GM18511 (cell line): ENCODE measurements around the gene HMCN1.
A peak's percentile ranks its signal among the peaks of the same experiment; 100 is the strongest.
"Not testable (repeated sequence)": the region's sequence is repeated elsewhere in the genome, so short reads cannot be mapped to it uniquely, and the experiment has no call there.

Source experiments
- ATAC-seq: cut with Tn5 transposase; IDR thresholded peaks from one replicate; pipeline ENCODE4 v1.9.1; 2021; ENCODE audit warnings: mild to moderate bottlenecking, moderate library complexity; ENCODE audit not compliant: unreplicated experiment

Gene HMCN1

DNA sequence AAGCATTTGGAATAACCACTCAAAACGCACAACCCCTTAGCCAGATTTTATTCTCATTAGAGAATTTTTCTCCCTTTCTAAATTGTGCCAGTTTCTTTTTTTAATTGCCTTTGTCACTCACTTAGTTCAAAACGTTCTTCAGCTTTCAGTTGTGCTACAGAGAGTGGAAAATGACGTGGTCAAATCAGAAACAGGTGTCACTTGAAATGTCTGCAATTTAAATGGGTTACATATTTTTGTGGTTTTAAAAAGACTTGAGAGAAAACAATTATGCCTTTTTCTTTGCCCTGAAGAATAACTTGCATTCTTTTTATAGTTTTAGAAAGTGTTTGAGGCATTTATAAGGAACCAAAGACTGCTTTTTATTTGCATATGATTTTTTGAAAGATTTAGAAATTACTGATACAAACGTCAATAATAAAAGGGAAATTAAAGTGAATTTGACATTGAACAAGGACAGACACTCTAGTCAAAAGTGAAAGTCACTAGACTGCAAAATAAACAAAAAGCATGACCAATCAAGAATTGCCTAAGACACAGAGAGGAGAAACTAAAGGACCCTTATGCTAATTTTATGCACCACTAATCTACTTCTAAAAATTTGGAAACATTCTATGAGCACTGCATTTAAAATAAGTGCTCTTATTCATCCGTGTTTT, 449.9 kb downstream of the HMCN1 start:
- ATAC-seq, result peak; percentile 73

DNA sequence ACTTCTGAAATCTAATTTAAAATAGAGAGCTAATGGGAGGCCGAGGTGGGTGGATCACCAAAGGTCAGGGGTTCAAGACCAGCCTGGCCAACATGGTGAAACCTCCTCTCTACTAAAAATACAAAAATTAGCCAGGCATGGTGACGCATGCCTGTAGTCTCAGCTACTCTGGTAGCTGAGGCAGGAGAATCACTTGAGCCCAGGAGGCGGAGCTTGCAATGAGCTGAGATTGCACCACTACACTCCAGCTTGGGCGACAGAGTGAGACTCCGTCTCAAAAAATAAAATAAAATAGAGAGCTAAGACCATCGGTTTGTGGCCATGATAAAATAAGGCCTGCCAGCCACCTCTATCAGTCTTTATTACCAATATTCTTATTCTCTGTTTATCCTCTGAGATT, 452.1 kb downstream of the HMCN1 start:
- not testable (repeated sequence) for ATAC-seq

DNA sequence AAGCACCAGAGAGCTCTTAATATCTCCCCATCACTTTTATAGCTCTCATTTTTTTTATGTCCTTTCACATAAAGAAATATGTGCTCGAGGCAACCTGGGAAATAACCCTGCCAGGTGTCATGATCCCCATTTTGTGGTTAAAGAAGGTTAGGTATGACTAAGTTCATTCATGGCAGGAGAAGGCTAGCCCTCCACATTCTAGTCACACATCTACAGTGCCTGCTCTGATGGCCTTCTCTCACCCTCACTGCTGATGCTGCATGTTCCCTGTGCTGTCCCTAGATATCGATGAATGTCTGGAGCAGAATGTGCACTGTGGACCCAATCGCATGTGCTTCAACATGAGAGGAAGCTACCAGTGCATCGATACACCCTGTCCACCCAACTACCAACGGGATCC, 453.4 kb downstream of the HMCN1 start:
- ATAC-seq, result peak; percentile 64

DNA sequence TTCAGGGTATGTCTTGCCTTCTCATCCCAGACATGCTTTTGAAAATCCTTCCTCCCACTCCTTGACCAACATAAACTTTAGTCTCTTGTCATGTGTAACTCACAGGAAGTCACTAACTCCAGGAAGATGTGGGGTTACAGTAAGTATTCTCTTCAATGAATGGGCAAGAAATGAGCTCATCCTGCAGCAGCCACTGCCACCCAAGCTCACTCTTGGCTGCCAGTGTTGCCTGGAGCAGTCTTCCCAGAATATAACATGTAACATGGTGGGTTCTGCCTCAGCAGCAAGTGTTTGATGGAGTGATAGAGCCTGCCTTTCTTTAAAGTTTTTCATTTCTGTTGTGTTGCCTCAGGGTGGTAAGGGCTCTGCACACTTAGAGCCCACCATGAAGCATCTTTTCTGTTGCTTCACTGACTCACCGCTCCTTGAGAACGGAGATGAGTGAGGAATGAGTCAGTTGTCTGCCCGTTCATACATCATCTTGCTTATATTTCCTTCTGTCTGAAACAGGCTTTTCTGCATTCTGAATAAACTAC, 453.9 kb downstream of the HMCN1 start:
- ATAC-seq, result peak; percentile 27

DNA sequence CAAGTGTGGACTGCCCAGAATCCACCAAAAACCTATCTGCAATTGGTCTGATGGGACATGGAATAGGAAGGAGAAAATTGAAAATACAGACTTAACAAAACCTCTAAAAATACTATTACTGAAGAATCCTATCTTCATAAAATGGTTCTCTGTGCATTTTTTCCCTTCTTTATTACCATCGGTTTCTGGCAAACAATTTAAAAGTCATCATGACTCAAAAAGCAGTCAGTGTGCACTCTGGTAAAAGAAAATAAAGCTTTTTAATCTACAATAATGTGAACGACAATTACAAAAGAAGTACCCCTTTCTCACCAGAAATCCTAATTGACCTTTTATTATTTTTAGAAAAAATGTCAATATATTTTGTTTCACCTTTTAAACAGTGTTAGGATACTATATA, 454.5 kb downstream of the HMCN1 start:
- ATAC-seq, result no peak

DNA sequence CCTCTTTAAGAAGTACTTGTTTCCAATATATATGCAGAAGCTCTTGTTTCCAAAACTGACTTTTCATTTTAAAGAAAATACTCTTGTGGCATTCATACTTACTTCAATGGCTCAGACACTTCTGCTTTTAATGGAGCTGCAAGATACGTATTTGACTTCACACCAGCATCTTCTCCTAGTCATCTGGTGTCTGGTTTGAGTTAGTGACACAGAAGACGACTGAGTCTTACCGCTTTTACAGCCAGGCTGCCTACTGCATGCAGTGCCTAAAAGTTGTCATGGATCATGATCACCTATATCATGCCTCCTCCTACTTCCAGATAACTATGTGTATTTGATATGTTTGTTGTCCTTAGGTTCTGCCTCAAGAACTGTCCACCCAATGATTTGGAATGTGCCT, 455.0 kb downstream of the HMCN1 start:
- ATAC-seq, result no peak

DNA sequence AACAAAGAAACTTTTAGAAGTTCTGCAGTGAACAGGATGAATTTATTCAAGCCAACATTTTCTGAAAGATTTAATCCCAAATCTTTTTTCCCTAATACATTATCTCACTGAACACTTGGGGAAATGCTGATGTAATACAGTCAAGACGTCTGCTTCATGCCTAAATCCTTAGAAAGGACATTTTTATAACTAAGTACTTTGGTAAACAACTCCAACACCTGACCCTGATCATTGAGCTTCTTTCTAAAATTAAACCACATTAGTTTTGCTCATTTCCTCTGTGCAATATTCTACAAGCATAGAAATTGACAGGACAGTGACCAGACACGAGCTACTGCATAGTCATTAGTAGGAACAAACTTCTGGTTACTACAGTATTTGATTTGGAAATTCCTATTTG, 457.3 kb downstream of the HMCN1 start:
- no peak for ATAC-seq

DNA sequence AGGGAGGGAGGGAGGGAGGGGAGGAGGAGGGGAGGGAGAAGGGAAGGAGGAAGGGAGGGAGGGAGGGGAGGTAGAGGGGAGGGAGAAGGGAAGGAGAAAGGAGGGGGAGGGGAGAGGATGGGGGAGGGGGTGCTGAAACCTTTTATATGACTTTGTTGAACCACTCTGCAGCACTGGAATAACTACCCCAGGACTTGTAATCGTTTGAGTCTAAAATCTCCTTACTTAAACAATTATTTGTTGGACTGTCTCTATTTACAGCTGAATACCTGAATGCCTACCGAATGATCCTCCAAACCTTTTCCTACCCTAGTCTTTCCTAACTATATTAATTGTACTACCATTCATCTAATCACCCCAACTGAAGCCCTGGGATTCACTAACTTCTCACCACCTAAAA, 459.0 kb downstream of the HMCN1 start:
- ATAC-seq, result no peak

DNA sequence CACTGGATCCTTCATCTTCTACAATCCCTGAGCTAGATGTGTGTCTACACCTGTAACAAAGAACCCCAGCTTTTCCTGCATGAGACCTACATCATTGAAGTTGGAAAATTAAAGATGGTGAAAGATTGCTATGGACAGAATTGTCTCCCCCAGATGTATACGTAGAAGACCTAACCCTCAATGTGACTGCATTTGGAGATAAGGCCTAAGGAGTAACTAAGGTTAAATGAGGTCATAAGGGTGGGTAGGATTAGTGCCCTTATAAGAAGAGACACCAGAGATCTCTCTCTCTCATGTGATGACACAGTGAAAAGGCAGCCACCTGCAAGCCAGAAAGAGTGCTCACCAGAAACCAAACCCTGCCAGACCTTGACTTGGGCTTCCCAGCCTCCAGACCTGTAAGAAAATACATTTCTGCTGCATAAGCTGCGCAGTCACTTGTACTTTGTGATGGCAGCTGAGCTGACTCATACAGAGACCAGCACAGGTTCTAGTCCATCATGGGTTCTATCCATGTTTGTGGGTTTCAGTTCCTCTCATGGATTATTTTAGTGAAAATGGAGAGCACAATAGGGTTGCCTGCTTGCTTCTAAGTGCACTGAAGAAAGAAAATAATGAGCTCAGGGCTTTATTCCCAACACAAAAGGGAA, 460.0 kb downstream of the HMCN1 start:
- peak; percentile 93 for ATAC-seq

DNA sequence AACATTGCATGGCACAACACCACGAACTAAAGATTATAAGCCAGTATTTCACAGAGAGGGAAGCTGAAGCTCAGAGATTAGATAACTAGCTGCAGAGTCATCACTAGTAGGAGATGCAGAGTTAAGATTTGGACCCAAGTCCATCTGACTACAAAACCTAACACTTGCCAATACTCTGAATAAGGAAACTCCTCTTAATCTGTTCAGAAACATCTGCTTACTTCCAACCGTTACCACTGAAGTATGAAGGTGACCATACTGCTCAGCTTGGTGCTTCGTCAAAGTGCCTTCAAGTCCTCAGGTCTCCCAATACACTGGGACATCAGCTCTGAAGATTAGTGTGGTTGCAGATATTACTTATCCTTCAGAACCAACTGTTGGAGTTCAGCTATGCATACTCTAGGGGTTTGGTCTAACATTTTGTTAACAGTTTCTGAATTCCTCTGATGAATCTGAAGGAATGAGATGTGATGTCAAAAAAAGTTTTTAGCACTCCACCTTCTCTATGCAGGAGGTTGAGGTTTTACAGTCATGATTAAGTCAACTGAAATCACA, 461.3 kb downstream of the HMCN1 start:
- no peak for ATAC-seq

DNA sequence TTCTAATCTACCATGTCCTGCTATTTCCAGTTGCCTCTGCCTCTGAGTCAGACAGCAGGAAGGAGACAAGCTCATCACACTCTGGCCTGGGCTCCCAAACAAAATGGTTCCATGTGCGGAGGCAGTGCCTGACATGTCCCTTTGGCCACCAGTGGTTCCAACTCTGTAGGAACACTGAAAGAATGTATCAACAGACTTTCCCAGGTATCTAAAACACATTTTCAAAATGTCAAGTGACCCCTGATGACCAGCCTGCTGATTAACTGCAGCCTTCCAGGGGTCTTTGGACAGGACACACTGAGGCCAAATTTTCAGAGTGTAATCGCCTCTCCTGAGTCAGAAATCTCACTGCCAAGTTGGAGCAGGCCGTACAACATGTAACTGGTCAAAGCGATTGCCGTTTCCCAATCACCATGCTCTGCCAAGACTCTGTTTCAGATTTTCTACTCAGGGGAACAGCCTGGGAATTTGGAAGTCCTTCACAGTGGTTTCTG, 468.1 kb downstream of the HMCN1 start:
- ATAC-seq, result no peak

DNA sequence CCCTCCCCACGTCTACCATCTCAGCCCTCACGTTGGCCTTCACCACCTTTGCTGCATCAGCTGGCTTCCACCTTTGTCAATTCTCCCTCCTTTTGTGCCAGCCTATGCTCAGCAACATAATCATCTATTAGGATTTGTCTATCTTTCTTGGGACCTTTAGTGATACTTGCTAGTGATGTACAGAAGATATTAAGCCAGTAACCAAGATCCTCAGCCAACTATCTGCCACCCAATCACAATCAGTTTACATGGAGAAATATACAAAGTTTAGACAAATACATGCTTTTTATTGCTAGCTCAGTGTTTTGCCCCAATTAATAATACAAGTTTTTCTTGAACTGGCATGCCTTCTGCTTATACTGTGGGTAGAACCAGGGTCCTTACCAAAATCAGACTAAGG, 468.6 kb downstream of the HMCN1 start:
- ATAC-seq, result no peak

DNA sequence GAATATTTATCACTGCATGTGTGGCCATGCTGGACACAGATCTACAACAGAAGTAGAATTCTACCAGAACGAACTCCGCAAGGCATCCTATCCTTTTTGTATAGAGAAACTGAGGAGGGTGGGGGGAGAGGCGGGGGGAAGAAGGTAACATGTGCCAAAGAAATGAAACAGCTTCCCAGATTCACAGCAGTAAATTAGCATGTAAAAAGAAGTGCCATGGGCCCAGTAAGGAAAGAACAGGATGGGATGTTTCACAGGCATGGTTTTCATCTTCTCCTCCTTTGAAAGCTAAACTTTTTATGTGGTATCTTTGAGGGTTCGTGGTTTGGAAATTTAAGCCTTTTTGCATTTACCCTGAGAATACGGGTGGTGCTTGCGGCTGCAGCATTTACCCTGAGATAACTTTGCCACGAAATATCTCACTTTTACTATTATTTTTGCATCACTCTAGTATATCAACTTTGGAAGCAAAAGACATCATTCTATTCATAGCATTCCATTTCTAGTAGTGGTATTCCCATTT, 471.9 kb downstream of the HMCN1 start:
- ATAC-seq, result no peak

DNA sequence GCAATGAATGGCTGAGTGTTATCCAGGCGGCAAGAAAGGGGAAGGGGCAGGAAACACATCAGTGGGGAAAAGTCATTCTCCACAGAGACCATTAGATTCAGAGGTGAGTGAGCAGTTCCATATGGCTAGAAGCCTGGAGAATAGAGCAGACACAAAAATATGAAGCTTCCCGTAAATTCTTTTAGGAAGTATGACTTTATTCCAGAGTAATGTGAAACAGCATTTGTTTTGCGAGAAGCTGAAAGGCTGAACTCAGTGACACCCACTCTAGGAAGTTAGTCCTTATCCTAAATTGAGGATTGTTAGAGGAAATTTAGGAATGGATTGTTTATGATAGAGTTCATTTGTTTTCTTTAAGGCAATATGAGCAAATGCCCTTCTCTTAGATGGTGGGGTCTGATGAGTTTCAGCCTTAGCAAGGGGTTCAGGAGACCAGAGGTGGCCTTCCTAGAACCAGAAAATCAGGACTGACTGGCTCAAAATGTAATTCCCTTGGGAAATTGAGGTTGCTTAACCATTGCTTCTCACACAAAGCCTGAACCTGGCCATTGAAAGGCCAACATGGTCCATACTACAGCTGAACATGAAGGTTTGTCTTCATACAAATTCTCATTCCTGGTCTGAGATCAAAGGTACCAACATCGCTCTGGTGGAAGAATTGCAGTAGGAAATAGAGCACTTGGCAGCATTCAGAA, 473.3 kb downstream of the HMCN1 start:
- ATAC-seq, result no peak

DNA sequence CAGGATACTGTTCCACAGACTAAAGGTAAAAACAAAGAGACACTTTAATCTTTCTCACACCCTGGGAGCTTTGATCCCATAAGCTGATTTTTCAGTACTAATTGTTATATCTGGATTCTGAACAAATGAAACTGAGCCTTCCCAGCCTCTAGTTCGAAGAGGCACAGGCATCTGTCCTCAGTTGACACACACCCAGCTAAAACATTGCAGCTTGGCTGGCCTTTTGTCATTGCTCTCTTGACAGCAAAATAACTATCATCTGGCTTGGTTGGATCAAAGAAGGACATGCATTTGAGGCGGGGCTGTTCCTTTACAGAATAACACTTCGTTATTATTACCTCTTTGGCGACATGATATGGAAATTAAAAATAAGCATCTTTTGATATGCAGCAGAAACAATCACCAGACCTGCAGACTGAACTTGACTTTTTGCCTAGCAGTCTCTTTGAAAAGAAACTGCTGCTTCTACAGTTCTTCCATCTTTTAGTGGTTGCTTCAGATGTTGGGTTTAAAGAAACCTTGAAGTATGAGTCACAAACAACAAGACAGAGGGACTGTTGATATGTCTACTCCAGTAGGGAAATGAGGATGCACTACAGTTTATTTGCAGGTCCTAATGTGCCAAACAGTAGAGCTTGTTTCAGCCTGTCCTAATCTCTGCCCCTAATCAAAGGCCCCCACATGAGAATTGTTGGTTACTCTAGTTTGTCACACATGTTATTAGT, 474.4 kb downstream of the HMCN1 start:
- ATAC-seq, result no peak

DNA sequence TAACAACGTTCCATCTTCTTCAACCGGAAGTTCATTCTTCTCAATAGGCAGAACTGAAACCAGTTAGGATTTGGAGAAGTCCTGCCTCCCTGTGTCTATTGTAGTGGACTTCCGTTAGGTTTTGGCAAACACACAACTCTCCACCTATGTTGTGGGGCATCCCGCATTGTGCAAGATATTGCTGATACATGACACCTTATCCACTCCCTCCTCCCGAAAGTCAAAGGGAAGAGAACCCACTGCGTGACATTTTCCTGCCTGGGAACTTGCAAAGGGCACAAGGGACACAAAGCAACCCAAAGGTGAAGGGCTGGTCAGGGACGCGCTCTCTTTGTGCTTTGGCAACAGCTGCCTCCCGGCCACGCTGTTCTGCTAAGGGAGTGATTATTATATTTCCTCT, 476.1 kb downstream of the HMCN1 start:
- ATAC-seq, result no peak

DNA sequence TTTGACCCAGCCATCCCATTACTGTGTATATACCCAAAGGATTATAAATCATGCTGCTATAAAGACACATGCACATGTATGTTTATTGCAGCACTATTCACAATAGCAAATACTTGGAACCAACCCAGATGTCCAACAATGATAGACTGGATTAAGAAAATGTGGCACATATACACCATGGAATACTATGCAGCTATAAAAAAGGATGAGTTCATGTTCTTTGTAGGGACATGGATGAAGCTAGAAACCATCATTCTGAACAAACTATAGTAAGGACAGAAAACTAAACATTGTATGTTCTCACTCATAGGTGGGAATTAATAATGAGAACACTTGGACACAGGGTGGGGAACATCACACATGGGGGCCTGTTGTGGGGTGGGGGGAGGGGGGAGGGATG, 477.4 kb downstream of the HMCN1 start:
- not testable (repeated sequence) for ATAC-seq

DNA sequence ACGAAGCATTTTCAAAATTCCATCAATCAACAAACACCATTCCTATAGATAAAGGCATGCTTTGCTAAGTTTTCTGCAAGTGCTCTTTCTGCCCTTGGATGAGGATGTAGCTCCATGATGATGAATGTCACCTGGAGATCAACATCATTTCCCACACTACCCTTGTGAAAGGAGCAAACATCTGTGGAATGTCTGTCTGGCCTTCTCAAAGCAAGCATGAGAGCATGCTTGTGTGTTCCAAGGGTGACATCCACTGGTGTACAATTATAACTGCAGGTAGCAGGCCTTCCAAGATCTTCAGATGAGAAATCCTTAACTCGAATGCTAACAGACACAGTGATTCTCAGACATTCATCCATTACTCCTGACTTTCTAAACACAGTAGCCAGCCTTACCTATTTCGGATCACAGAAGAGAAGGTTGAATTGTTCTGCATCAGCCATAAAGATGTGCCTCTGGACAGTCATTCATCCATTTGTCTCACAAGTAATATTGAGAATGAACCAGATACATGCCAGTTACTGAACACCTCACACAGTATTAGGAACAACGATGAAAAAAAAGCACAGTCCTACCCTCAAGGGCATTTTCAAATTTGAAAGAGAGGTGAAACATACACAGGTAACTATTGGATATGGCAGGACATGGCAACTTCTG, 478.5 kb downstream of the HMCN1 start:
- peak; percentile 93 for ATAC-seq

DNA sequence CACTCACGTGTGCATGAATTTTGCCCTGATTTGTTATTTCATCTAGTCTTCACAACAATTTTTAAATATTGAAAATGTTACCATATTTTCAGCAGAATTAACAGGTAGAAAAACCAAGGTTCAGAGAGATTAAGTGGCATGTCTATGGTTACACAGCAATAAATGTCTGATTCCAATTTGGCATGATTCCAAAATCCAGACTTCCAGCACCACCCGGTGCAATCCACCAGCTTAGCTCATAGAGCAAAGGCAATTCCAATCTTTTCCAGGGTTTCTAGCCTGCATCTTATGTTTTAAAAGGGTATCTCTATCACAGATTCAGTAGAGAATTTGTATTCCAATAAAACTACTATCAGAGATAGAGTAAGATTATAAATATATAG, 479.0 kb downstream of the HMCN1 start:
- no peak for ATAC-seq

DNA sequence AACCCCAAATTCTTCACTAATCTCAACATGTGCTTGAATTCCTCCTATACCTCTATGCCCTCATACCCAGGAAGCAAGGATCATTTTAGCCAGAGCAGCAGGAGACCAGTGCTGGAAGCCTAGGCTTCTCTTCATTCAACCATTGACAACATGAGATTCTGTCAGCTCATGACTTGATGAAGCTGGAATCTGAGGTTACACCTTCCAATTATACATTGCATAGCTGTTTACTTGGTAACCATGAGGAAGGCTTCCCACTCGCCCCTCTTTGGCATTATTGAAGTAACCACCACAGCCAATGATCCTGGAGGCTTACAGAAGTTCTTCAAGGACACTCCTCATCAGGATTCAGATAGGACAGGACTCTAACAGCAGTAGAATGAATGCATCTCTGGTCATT, 480.6 kb downstream of the HMCN1 start:
- ATAC-seq, result no peak
